HEK293 (cell line): ENCODE data around the gene MRTFA.

Experiments used
- CTCF ChIA-PET: fragments of 350-600 bp; formaldehyde crosslinking; extraction: SDS; loops from one replicate; lab custom pipeline; 2021; ENCODE audit warnings: antibody characterized with exemption; lab: Yijun Ruan, JAX
- POLR2A ChIA-PET: fragments of 300-600 bp; formaldehyde crosslinking; extraction: SDS; loops from one replicate; lab custom pipeline; 2020; ENCODE audit warnings: antibody characterized with exemption, inconsistent platforms; lab: Yijun Ruan, JAX
- H3K27ac ChIP-seq: fragments of 200-500 bp; sonication (Bioruptor generic); 2 replicates; pipeline ENCODE4 v1.5.1; 2014; ENCODE audit warnings: low read depth, low read length, control low read depth, inconsistent platforms; ENCODE audit errors: extremely low read depth
- H3K36me3 ChIP-seq, 2 experiments: fragments of 200-500 bp in 1 of 2; sonication (Bioruptor generic) in 1 of 2; 1 replicate in 1 of 2; 2 replicates in 1 of 2; pipeline ENCODE4 v1.5.1; 2014 to 2017; ENCODE audit warnings: inconsistent platforms in 2 of 2, low read length in 2 of 2; ENCODE audit not compliant: control insufficient read depth in 2 of 2, insufficient read depth in 1 of 2
- H3K4me1 ChIP-seq: fragments of 200-500 bp; sonication (Bioruptor generic); 2 replicates; pipeline ENCODE4 v1.5.1; 2014; ENCODE audit warnings: mild to moderate bottlenecking, low read length, inconsistent platforms; ENCODE audit not compliant: control insufficient read depth, insufficient read depth
- H3K4me3 ChIP-seq: 2 replicates; pipeline ENCODE4 v1.5.1; 2011; ENCODE audit warnings: low read depth, mild to moderate bottlenecking, control low read depth, low read length, moderate library complexity
- H3K9me3 ChIP-seq: fragments of 200-500 bp; sonication (Bioruptor generic); 2 replicates; pipeline ENCODE4 v1.5.1; 2014; ENCODE audit warnings: low read depth, low read length, inconsistent platforms; ENCODE audit not compliant: control insufficient read depth, insufficient read depth
- GLIS2 ChIP-seq: fragments of 450-650 bp; formaldehyde crosslinking; IDR thresholded peaks from 2 replicates; pipeline ENCODE4 v1.5.1; 2016; ENCODE audit warnings: missing biosample characterization, missing genetic modification characterization
- HIC1 ChIP-seq: fragments of 450-650 bp; formaldehyde crosslinking; IDR thresholded peaks from 2 replicates; pipeline ENCODE4 v1.5.1; 2016; ENCODE audit warnings: missing biosample characterization, missing genetic modification characterization
- HOXC10 ChIP-seq: sonication (generic); formaldehyde crosslinking; IDR thresholded peaks from 2 replicates; pipeline ENCODE4 v1.8.1; 2023; ENCODE audit warnings: mild to moderate bottlenecking, missing genetic modification reagents
- KLF1 ChIP-seq: fragments of 450-650 bp; formaldehyde crosslinking; IDR thresholded peaks from 2 replicates; pipeline ENCODE4 v1.5.1; 2016; ENCODE audit warnings: missing biosample characterization, missing genetic modification characterization
- ZBTB20 ChIP-seq: fragments of 450-650 bp; formaldehyde crosslinking; IDR thresholded peaks from 2 replicates; pipeline ENCODE4 v1.5.1; 2016; ENCODE audit warnings: missing biosample characterization, missing genetic modification characterization
- ZBTB7A ChIP-seq: fragments of 450-650 bp; formaldehyde crosslinking; IDR thresholded peaks from 2 replicates; pipeline ENCODE4 v1.5.1; 2016; ENCODE audit warnings: low read depth, missing biosample characterization, missing genetic modification characterization
- ZFHX2 ChIP-seq: fragments of 450-650 bp; formaldehyde crosslinking; conservative IDR thresholded peaks from 2 replicates; pipeline ENCODE4 v1.5.1; 2016; ENCODE audit warnings: missing biosample characterization, missing genetic modification characterization
- ZNF10 ChIP-seq: fragments of 450-650 bp; formaldehyde crosslinking; IDR thresholded peaks from 2 replicates; pipeline ENCODE4 v1.5.1; 2017; ENCODE audit warnings: missing biosample characterization, missing genetic modification characterization
- ZNF184 ChIP-seq: fragments of 450-650 bp; IDR thresholded peaks from 2 replicates; pipeline ENCODE4 v1.5.1; 2018; ENCODE audit warnings: missing biosample characterization, mild to moderate bottlenecking, missing genetic modification characterization
- ZNF19 ChIP-seq: fragments of 450-650 bp; formaldehyde crosslinking; IDR thresholded peaks from 2 replicates; pipeline ENCODE4; 2016; ENCODE audit warnings: missing biosample characterization, missing genetic modification characterization, low read depth
- ZNF211 ChIP-seq: fragments of 450-650 bp; formaldehyde crosslinking; IDR thresholded peaks from 2 replicates; pipeline ENCODE4 v1.5.1; 2016; ENCODE audit warnings: low read depth, missing biosample characterization, missing genetic modification characterization
- ZNF214 ChIP-seq: fragments of 450-650 bp; formaldehyde crosslinking; IDR thresholded peaks from 2 replicates; pipeline ENCODE4 v1.5.1; 2017; ENCODE audit warnings: missing biosample characterization, mild to moderate bottlenecking, missing genetic modification characterization, borderline replicate concordance
- ZNF223 ChIP-seq: fragments of 450-650 bp; formaldehyde crosslinking; IDR thresholded peaks from 2 replicates; pipeline ENCODE4 v1.5.1; 2016; ENCODE audit warnings: missing biosample characterization, missing genetic modification characterization
- ZNF473 ChIP-seq: fragments of 450-650 bp; formaldehyde crosslinking; IDR thresholded peaks from 2 replicates; pipeline ENCODE4 v1.5.1; 2017; ENCODE audit warnings: missing biosample characterization, missing genetic modification characterization
- ZNF549 ChIP-seq: fragments of 450-650 bp; IDR thresholded peaks from 2 replicates; pipeline ENCODE4 v1.5.1; 2018; ENCODE audit warnings: missing biosample characterization, missing genetic modification characterization, mild to moderate bottlenecking, inconsistent platforms, moderate library complexity
- ZNF555 ChIP-seq: fragments of 450-650 bp; formaldehyde crosslinking; conservative IDR thresholded peaks from 2 replicates; pipeline ENCODE4 v1.5.1; 2017; ENCODE audit warnings: missing biosample characterization, mild to moderate bottlenecking, missing genetic modification characterization, inconsistent platforms
- ZNF571 ChIP-seq: fragments of 450-650 bp; formaldehyde crosslinking; IDR thresholded peaks from 2 replicates; pipeline ENCODE4 v1.5.0; 2017; ENCODE audit warnings: missing biosample characterization, missing genetic modification characterization
- ZNF600 ChIP-seq: fragments of 450-650 bp; formaldehyde crosslinking; IDR thresholded peaks from 2 replicates; pipeline ENCODE4 v1.5.1; 2016; ENCODE audit warnings: missing biosample characterization, missing genetic modification characterization
- ZNF639 ChIP-seq: fragments of 450-650 bp; formaldehyde crosslinking; IDR thresholded peaks from 2 replicates; pipeline ENCODE4 v1.5.1; 2016; ENCODE audit warnings: missing biosample characterization, missing genetic modification characterization
- ZNF654 ChIP-seq: fragments of 450-650 bp; formaldehyde crosslinking; IDR thresholded peaks from 2 replicates; pipeline ENCODE4 v1.5.1; 2016; ENCODE audit warnings: low read depth, missing biosample characterization, missing genetic modification characterization
- ZNF785 ChIP-seq: fragments of 450-650 bp; formaldehyde crosslinking; IDR thresholded peaks from 2 replicates; pipeline ENCODE4 v1.5.1; 2016; ENCODE audit warnings: missing biosample characterization, missing genetic modification characterization
- ZNF830 ChIP-seq: fragments of 450-650 bp; IDR thresholded peaks from 2 replicates; pipeline ENCODE4 v1.5.0; 2018; ENCODE audit warnings: missing biosample characterization, missing genetic modification characterization, low read depth, mild to moderate bottlenecking, moderate library complexity

Gene MRTFA

GRCh38 chr22:40411506-40411861, 225.0 kb downstream of the MRTFA start:
- POLR2A ChIA-PET, result no interaction called here
- no peaks in the 10 kb centered on the region for H3K4me1 ChIP-seq
- H3K27ac ChIP-seq, result no peak overlapping the region

GRCh38 chr22:40410731-40411505, 225.6 kb downstream of the MRTFA start:
- no peak for TF ChIP-seq ZNF549 (tag by site-specific recombination)
- ChIA-PET POLR2A (interaction anchor here (0.7 to 2.3 kb wide), 2 partner anchors 114 to 241 kb away, joined by 3 to 5 read pairs; no protein-coding TSS in a partner anchor), CTCF (interaction anchor here (1.4 kb wide), 1 partner anchor 12 kb away, joined by 4 read pairs; no protein-coding TSS in a partner anchor)
- H3K4me1 ChIP-seq, result no peaks in the 10 kb centered on the region
- no peaks in the 10 kb centered on the region for H3K9me3 ChIP-seq
- H3K27ac ChIP-seq, result no peak overlapping the region
- H3K36me3 ChIP-seq, result peaks cover 0 to 73% of the 10 kb centered on the region in 2 experiments; a peak in 2 of 3 replicates
- no peak overlapping the region for H3K4me3 ChIP-seq

More at GRCh38 chr22:40411506-40411861, 225.0 kb downstream of the MRTFA start:
- CTCF ChIA-PET, result no interaction called here
- peaks cover 0 to 73% of the 10 kb centered on the region in 2 experiments; a peak in 2 of 3 replicates for H3K36me3 ChIP-seq
- TF ChIP-seq GLIS2 (0 out of 2 replicates have a peak, but pooled peaks have one; percentile 15), ZNF571 (tag by site-specific recombination) (no peak)
- no peaks in the 10 kb centered on the region for H3K9me3 ChIP-seq
- no peak overlapping the region for H3K4me3 ChIP-seq

GRCh38 chr22:40410272-40410671, 226.2 kb downstream of the MRTFA start:
- TF ChIP-seq KLF1 (tag by site-specific recombination), result peak; percentile 40; the same call in 1 of the 2 replicates
- TF ChIP-seq ZNF223 (tag by site-specific recombination), result no peak
- TF ChIP-seq ZFHX2 (tag by site-specific recombination), result peak; percentile 52
- TF ChIP-seq HIC1 (tag by site-specific recombination), result peak; percentile 66; the same call in 1 of the 2 replicates
- peak; percentile 27; the same call in 1 of the 2 replicates for TF ChIP-seq ZNF600 (tag by site-specific recombination)
- TF ChIP-seq, all 188 proteins: peak for 4
- ChIA-PET POLR2A (interaction anchor here (0.6 to 2.3 kb wide), 3 partner anchors 12 to 241 kb away, joined by 3 to 5 read pairs (median 5); no protein-coding TSS in a partner anchor), CTCF (interaction anchor here (1.4 kb wide), 1 partner anchor 11 kb away, joined by 4 read pairs; no protein-coding TSS in a partner anchor)
- H3K9me3 ChIP-seq, result no peaks in the 10 kb centered on the region
- H3K4me3 ChIP-seq, result no peak overlapping the region
- no peaks in the 10 kb centered on the region for H3K4me1 ChIP-seq
- H3K27ac ChIP-seq, result no peak overlapping the region
- peaks cover 0 to 77% of the 10 kb centered on the region in 2 experiments; a peak in 2 of 3 replicates for H3K36me3 ChIP-seq

- no peak overlapping the region for H3K27ac ChIP-seq
- H3K9me3 ChIP-seq, result no peaks in the 10 kb centered on the region
- ChIA-PET CTCF (interaction anchor here (1.4 kb wide), 1 partner anchor 10 kb away, joined by 4 read pairs; no protein-coding TSS in a partner anchor), POLR2A (interaction anchor here (0.6 to 2.3 kb wide), 2 partner anchors 12 to 242 kb away, joined by 5 read pairs; no protein-coding TSS in a partner anchor)
- no peaks in the 10 kb centered on the region for H3K4me1 ChIP-seq
- no peak overlapping the region for H3K4me3 ChIP-seq
- peaks cover 0 to 80% of the 10 kb centered on the region in 2 experiments; a peak in 2 of 3 replicates for H3K36me3 ChIP-seq
- TF ChIP-seq ZBTB20 (tag by site-specific recombination) (no peak), ZNF473 (tag by site-specific recombination) (no peak), ZNF19 (no peak), HOXC10 (CRISPR knock-in tag) (no peak), ZNF211 (tag by site-specific recombination) (no peak), ZNF654 (tag by site-specific recombination) (no peak), ZBTB7A (tag by site-specific recombination) (no peak), ZNF10 (no peak), ZNF785 (tag by site-specific recombination) (no peak), ZNF830 (tag by site-specific recombination) (no peak), ZNF555 (tag by site-specific recombination) (no peak), ZNF214 (tag by site-specific recombination) (no peak), ZNF184 (tag by site-specific recombination) (no peak), ZNF639 (tag by site-specific recombination) (no peak)
These were observed 226.9 kb downstream of the MRTFA start for GRCh38 chr22:40409613-40410113.
